MM.1S (cell line): Measurements from ENCODE around the gene SHC3.

Experiments
- DNase-seq: peaks from one replicate; pipeline ENCODE4 v3.0.0-alpha.2; 2015
- H2AFZ ChIP-seq: fragments of 300-600 bp; sonication (generic); 2 replicates; pipeline ENCODE4 v1.6.0; 2016; ENCODE audit warnings: antibody characterized with exemption, low read length
- H3F3A ChIP-seq: fragments of 300-600 bp; sonication (generic); 2 replicates; pipeline ENCODE4 v1.6.1; 2016; ENCODE audit warnings: mild to moderate bottlenecking, antibody characterized with exemption, low read length, moderate library complexity, mixed read lengths; ENCODE audit not compliant: insufficient read depth
- H3K27ac ChIP-seq: fragments of 300-600 bp; sonication (generic); 2 replicates; pipeline ENCODE4 v1.5.1; 2016; ENCODE audit warnings: mild to moderate bottlenecking, low read length
- H3K27me3 ChIP-seq: fragments of 300-600 bp; sonication (generic); replicated peaks from 2 replicates; pipeline ENCODE4 v1.6.0; 2016; ENCODE audit warnings: low read length; ENCODE audit not compliant: insufficient read depth
- H3K36me3 ChIP-seq: fragments of 300-600 bp; sonication (generic); replicated peaks from 2 replicates; pipeline ENCODE4 v1.6.1; 2016; ENCODE audit warnings: mild to moderate bottlenecking, low read length, mixed read lengths; ENCODE audit not compliant: insufficient read depth
- H3K4me1 ChIP-seq: fragments of 300-600 bp; sonication (generic); 2 replicates; pipeline ENCODE4 v1.6.1; 2016; ENCODE audit warnings: low read length, mixed read lengths
- H3K4me2 ChIP-seq: fragments of 300-600 bp; sonication (generic); 2 replicates; pipeline ENCODE4 v1.6.0; 2016; ENCODE audit warnings: low read depth, low read length
- H3K4me3 ChIP-seq: fragments of 300-600 bp; sonication (generic); 2 replicates; pipeline ENCODE4 v1.5.1; 2016; ENCODE audit warnings: low read length, mixed read lengths
- H3K79me2 ChIP-seq: fragments of 300-600 bp; sonication (generic); 2 replicates; pipeline ENCODE4 v1.6.1; 2016; ENCODE audit warnings: mixed run types, low read length, mixed read lengths
- H3K9ac ChIP-seq: fragments of 300-600 bp; sonication (generic); 2 replicates; pipeline ENCODE4 v1.6.1; 2016; ENCODE audit warnings: low read length, mixed read lengths
- H3K9me2 ChIP-seq: fragments of 300-600 bp; sonication (generic); replicated peaks from 2 replicates; pipeline ENCODE4 v1.6.1; 2016; ENCODE audit warnings: mild to moderate bottlenecking, low read length, mixed read lengths; ENCODE audit not compliant: insufficient read depth
- H3K9me3 ChIP-seq: fragments of 300-600 bp; sonication (generic); replicated peaks from 2 replicates; pipeline ENCODE4 v1.6.1; 2016; ENCODE audit warnings: mild to moderate bottlenecking, low read length, mixed read lengths; ENCODE audit not compliant: insufficient read depth
- H4K20me1 ChIP-seq: fragments of 300-600 bp; sonication (generic); 2 replicates; pipeline ENCODE4 v1.6.1; 2016; ENCODE audit warnings: mild to moderate bottlenecking, low read length, moderate library complexity, mixed read lengths; ENCODE audit not compliant: insufficient read depth
- EZH2 ChIP-seq: fragments of 300-600 bp; sonication (generic); optimal IDR thresholded peaks from 2 replicates; pipeline ENCODE3; 2017; ENCODE audit warnings: low read depth, mild to moderate bottlenecking, antibody characterized with exemption, low read length, mixed read lengths
- EZH2phosphoT487 ChIP-seq: fragments of 300-600 bp; sonication (generic); IDR thresholded peaks from 2 replicates; pipeline ENCODE4 v1.6.1; 2018; ENCODE audit warnings: antibody characterized with exemption, low read length
- TF ChIP-seq, protein P1 (sequence below): fragments of 300-600 bp; sonication (generic); IDR thresholded peaks from 2 replicates; pipeline ENCODE4 v1.5.1; 2016; ENCODE audit warnings: antibody characterized with exemption, low read length, mixed read lengths

Gene SHC3

DNA sequence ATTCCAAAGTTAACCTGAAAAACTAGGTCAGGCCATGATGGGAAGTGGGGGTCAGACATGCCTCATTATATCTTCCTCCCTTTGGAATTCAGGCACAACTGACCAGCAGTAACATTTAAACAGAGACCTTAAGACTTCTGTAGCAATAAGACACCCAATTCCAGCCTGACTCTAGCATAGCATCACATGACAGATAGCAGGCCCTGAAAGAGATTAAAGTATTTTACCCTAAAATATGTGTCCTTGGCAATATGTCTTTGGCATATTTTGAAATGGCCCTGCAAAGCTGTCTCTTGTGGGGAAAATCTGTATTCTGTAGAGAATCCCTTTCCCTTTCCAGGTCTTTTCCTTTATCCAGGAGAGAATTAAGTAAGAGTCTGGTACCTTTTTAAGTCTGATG is 153.1 kb downstream of the SHC3 start:
- no peak for TF ChIP-seq EZH2
- TF ChIP-seq, protein P1, sequence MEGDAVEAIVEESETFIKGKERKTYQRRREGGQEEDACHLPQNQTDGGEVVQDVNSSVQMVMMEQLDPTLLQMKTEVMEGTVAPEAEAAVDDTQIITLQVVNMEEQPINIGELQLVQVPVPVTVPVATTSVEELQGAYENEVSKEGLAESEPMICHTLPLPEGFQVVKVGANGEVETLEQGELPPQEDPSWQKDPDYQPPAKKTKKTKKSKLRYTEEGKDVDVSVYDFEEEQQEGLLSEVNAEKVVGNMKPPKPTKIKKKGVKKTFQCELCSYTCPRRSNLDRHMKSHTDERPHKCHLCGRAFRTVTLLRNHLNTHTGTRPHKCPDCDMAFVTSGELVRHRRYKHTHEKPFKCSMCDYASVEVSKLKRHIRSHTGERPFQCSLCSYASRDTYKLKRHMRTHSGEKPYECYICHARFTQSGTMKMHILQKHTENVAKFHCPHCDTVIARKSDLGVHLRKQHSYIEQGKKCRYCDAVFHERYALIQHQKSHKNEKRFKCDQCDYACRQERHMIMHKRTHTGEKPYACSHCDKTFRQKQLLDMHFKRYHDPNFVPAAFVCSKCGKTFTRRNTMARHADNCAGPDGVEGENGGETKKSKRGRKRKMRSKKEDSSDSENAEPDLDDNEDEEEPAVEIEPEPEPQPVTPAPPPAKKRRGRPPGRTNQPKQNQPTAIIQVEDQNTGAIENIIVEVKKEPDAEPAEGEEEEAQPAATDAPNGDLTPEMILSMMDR, result no peak
- no peak for TF ChIP-seq EZH2phosphoT487
- no peaks in the 10 kb centered on the region for H3K36me3 ChIP-seq
- no peaks in the 10 kb centered on the region for H3K27me3 ChIP-seq
- no peaks in the 10 kb centered on the region for H3K9me3 ChIP-seq
- DNase-seq, result no peak
- H3K79me2 ChIP-seq, result no peaks in the 10 kb centered on the region
- H3K4me3 ChIP-seq, result no peak overlapping the region
- H3K27ac ChIP-seq, result no peak overlapping the region
- H2AFZ ChIP-seq, result no peak overlapping the region
- H3K4me1 ChIP-seq, result no peaks in the 10 kb centered on the region
- no peak overlapping the region for H3K4me2 ChIP-seq
- H3K9me2 ChIP-seq, result no peaks in the 10 kb centered on the region
- H3F3A ChIP-seq, result no peaks in the 10 kb centered on the region
- H4K20me1 ChIP-seq, result no peaks in the 10 kb centered on the region
- no peak overlapping the region for H3K9ac ChIP-seq

DNA sequence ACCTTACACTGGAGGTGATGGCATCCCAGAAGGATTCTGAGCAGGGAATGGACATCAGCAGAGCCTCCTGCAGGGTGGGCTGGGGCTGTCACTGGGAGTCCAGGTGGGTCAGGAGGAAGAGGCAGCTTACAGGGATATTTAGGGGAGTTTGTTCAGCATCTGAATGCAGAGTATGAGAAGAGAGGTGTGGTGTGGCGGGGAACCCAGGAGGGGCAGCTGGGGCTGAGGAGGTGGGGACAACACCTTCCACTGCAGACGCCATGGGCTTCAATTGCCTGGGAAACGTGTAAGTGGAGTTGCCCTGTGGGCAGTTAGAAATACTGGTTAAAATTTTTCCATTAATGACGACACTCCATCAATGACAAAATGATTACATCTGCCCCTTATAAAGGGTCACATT is 153.9 kb downstream of the SHC3 start:
- Histone ChIP-seq H3K36me3 (no peaks in the 10 kb centered on the region), H3K9me2 (no peaks in the 10 kb centered on the region), H3K27me3 (no peaks in the 10 kb centered on the region), H3K9me3 (no peaks in the 10 kb centered on the region), H2AFZ (no peak overlapping the region), H3K4me1 (no peaks in the 10 kb centered on the region), H3K4me2 (no peak overlapping the region), H3F3A (no peaks in the 10 kb centered on the region), H3K4me3 (no peak overlapping the region), H4K20me1 (no peaks in the 10 kb centered on the region), H3K79me2 (no peaks in the 10 kb centered on the region), H3K9ac (no peak overlapping the region), H3K27ac (no peak overlapping the region)
- DNase-seq, result no peak
- no peak for TF ChIP-seq EZH2
- TF ChIP-seq EZH2phosphoT487, result no peak
- TF ChIP-seq, protein P1, result no peak

- no peak overlapping the region for H3K4me2 ChIP-seq
- no peaks in the 10 kb centered on the region for H3K36me3 ChIP-seq
- H4K20me1 ChIP-seq, result no peaks in the 10 kb centered on the region
- no peak overlapping the region for H2AFZ ChIP-seq
- no peaks in the 10 kb centered on the region for H3K27me3 ChIP-seq
- no peaks in the 10 kb centered on the region for H3K4me1 ChIP-seq
- no peaks in the 10 kb centered on the region for H3K9me2 ChIP-seq
- H3K9ac ChIP-seq, result no peak overlapping the region
- no peak overlapping the region for H3K4me3 ChIP-seq
- no peak for DNase-seq
- H3K79me2 ChIP-seq, result no peaks in the 10 kb centered on the region
- TF ChIP-seq EZH2phosphoT487, result no peak
- TF ChIP-seq, protein P1, result no peak
- no peak for TF ChIP-seq EZH2
- H3K27ac ChIP-seq, result no peak overlapping the region
- H3K9me3 ChIP-seq, result no peaks in the 10 kb centered on the region
- H3F3A ChIP-seq, result no peaks in the 10 kb centered on the region
Observed at GRCh38 chr9:89023740-89024139, 154.9 kb downstream of the SHC3 start.
